NOMO-1 (cell line): Measurements from ENCODE around the gene NBEA.

ENCODE experiments used
- DNase-seq, 2 experiments: peaks; one replicate each; lab custom pipeline; 2025; ENCODE audit not compliant: unreplicated experiment in 2 of 2; lab: John Stamatoyannopoulos, UW

The NBEA gene

DNA sequence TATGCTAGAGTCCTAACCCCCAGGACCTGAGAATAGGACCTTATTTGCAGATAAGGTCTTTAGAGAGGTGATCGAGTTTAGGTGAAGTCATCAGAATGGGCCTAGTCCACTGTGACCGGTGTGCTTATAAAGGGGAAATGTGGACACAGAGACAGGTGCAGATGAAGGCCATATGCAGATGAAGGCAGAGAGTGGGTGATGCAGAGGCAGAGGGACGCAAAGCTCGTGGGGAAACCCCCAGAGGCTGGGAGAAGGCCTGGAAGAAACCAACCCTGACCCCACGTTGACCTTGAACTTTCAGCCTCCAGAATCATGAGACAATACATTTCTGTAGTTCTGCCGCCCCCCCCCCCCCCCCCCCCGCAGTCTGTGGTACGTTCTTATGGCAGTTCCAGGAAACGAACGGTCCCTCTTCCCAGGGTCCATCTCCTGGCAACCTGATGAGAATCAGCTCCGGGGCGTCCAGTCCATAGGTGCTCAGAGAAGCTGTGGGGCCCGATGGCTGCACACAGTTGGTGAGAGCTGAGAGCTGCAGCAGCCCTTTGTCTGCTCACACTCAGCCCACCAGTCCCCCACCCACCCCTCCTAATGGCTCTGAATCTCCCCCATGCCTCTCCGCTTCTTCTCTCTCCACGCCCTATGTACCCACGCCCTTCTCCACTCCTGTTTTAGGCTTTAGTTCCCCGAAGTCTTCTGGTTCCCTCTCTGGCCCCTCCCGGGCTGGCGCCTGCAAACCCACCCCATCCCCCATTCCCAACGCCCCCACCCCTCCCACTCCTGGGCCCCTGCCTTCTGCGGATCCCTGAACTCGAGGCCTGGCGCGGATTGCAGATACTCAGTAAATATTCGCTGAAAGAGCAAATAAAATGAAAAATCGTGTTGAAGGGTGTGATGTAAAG lies 752.7 kb downstream of the NBEA start:
- DNase-seq: no peak

DNA sequence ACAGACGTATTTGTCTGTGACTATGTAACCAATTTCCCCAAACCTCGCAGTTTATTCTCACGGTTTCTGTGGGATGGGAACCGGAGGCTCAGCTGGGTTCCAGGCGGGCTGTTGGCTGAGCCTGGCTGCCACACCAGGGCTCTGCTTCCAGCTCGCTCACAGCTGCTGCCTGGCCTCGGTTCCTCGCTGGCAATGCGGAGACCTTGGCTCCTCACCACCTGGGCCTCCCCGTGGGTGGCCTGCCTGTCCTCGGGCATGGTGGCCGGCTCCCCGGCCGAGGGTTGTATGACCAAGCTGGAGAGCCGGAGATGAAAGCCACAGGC lies 753.3 kb downstream of the NBEA start:
- DNase-seq: no peak

DNA sequence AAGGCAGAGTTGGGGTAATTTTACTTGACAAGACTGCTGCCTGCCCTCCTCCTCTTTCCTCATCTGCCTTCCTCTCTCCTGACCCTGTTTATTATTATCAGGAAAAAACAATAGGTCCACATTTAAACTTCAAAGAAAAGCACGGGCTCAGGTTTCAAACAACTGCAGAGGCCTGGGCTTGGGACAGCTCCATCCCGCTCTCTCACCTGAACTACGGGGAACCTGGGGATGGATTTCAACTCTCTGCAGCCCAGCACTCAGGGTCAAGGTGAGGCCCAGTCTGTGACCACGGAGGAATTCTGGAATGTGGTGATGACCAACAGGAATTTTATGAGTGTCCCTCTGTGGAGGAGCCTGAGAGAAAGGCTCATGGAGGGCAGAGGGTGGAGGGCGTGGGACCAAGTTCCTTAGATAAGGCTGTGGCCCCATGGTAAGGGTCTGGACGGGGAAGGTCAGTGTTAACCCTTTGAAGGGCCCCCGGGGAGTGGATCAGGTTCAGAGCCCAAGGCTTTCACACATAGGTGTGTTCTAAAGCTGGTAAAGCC lies 755.2 kb downstream of the NBEA start:
- no peak for DNase-seq

DNA sequence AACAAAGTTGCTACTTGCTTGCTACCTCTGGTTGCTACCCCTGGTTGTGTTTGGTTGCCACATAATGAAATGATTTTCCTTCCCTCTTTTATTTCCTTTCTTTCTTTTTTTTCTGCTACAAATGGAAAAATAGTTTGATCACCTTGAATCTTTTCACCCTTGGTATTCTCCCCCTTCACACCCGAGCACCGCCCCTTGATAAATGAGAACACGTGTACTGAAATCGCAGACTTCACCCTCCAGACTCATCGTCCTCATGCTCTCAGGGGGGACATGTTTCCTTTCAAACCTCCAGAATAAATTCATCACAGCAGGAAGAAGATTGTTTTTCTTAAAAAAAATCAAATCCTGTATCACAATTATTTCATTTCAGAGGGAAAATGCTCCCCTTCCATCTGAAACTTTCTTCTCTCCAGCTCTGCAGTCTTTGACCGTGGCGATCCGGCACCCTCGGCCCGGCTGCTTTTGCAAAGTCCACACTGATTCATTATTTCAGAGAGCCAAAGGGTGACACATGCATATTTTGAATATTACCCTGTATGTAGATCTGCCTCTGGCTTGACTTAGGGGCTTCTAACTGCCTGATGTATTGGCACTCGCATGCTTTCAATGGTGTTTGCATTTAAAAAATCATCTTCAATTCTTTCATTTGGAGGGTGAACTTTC lies 757.0 kb downstream of the NBEA start:
- no peak for DNase-seq

DNA sequence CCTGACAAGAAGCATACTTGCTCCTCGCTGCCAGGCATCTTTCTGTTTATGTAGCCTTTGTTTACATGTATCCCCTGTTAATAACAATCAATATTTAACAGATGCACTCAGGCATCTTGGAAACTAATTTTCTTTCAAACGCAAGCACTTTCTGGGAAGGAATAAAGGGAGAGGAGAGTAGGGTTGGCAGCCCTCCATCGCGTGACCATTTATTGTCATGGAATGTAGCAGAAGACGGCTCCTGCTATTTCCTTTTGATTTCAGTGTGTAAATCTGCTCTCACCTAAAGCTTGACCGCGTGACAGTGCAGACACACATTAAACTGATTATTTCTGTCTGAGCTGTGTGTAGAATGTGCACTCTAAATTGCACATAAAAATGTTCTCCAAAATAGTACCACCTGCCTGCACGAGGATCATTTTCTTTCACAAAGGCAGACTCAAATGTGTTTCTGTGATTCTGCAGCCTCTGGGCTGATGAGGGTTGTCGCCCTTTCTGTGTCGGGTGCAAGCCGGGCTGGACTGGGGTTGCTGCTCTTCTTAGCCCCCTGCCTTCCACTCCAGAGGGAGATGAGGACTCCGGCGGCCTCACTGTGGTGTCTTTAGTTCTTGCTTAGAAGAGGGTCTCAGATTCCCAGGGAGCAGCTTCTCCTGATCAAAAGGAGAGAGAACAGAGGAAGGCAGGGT lies 757.9 kb downstream of the NBEA start:
- DNase-seq: no peak

DNA sequence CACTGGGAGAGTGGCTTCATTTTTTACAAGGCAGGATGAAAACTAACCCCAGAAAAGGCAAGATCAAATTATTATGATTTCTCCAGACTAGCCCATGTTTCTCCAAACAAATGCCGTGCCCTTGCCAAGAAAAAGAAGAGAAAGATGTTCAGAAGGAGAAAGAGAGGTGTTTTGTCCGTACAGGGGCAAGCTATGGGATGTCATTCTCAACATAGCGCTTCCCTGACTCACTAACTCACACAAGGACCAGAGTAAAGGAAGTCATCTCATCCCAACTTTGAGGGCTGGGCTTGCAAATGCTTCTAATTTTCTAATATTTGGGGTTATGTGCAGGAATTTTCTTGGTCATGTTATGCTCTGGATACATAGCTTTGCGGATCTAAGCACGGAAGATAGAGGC lies 758.6 kb downstream of the NBEA start:
- DNase-seq: no peak

DNA sequence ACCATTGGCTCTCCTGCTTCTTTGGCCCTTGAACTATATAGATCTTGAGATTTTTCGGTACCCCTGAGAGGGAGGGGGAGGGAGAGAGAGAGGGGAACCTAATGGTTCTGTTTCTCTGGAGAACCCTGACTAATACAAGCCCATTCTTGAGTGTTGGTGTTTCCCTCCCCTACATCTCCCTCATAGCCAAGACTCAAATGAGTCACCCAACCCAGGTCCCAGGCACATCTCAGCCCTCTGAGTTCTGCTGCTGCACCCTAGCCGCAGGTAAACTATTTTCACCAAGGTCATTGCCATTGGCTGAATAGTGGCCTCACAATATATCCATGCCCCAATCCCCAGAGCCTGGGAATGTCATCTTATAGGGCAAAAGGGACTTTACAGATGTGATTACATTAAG lies 760.2 kb downstream of the NBEA start:
- no peak for DNase-seq

DNA sequence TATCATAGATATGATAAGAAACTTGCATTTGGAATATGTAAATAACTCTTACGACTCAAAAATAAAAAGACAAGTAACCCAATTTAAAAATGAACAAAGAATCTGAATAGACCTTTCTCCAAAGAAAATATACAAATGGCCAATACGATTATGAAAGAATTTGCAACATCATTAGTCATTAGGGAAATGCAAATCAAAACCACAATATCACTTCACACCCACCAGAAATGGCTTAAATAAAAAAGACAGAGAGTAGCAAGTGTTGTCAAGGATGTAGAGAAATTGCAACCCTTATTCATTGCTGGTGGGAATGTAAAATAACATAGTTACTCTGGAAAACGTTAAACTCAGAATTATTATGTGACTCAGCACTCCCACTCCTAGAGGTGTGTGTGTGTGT lies 761.0 kb downstream of the NBEA start:
- DNase-seq: no peak

DNA sequence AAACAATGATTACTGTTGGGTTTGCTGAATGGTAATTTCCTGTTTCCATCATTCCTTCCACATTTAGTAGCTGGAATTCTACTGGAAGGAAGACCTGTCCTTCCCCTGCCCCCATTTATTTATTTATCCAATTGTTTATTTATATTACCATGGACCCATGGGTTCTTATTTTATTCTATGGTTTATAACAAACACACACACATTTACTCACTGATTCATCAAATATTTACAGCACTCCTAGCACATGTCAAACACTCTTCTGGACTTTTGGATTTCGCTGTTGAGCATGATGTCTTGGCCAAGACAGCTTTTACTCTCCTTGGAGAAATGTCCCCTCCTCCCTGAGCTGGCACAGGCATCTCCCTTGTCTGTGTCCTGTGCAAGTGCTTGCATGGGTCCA lies 762.3 kb downstream of the NBEA start:
- no peak for DNase-seq

DNA sequence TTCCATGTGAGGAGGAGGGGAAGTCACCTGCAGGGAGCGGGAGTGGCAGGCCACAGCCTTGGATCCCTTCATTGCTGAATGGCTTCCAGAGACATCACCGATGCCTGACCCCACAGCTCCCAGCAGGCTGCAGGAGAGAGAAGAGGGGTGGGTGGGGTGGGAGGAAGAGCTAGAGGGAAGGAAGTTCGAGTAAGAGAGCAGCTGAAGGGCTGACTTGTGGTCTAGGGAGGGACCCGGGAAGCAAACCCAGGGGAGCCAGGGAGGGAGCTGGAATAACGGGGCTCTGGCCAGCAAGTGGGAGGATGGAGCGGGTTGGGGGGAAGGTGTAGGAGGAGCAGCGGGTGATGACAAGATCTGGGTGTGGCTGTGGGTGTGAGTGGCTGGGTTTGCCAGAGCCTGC lies 764.2 kb downstream of the NBEA start:
- DNase-seq: no peak

DNA sequence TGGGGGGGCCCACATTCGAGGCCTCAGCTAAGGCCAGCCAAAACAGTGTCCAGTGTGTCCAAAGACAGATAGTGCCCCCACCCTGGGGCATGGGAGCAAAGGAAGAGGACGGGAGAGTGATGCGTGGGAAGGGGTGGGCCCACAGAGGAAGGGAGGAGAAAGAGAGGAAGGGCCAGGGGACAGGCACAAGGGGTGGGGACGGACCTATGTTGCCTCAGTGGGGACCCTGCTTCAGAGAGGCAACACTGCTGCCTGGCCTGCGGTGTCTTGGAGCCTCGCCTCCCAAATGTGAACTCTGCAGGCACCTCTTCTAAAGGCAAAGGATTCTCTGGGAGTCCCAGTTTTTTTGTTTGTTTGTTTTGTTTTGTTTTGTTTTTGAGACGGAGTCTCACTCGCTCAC lies 764.7 kb downstream of the NBEA start:
- DNase-seq: no peak

DNA sequence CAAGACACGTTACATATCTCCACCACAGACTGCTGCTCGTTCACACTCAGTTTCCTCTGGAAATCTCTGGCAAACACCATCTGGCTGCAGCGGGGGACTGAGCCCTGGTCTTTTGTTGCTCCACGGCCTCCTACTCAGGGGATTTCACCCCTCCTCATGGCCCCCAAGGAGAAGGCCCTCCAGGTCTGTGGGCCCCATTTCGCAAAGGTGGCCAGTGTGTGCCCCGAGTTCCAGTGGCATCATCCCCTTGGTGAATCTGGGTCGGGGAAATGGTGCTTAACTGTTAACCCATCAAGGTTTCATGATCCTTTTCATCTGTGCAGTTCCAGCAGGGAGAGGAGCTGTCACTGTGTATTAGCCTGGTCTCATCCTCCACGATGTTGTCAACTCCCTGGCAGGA lies 769.8 kb downstream of the NBEA start:
- DNase-seq: no peak

DNA sequence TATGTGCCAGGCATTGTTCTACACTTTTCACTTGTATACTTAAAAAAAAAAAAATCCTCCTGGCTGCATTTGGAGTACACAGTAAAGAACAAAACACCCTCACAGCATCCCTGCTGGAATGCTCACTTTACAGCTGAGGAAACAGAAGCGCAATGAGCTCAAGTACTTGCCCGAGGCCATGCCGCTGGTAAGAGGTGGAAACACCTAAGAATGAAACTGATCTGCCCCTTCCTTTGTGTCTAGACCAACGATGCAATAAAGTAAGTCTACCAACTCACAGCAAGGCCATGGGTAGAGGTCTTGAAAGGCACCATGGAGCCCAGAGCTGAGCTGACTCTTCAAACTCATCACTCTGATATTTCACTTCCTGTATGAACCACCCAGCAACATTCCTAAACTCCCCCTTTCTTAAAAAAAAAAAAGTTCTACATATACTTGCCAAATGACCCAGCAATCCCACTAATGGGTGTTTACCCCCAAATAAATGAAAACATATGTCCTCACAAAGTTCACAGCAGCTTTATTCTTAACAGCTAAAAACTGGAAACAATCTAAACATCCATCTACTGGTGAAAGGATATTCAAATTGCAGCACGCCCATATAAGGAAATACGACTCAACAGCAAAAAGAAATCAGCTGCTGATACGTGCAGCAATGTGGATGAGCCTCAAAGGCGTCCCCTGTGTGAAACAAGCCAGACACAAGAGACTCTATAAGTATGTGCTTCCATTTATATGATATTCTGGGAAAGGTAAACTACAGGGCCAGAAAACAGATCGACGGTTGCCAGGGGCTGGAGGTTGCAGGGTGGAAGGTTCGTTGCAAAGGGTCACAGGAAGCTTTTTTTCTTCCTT lies 771.1 kb downstream of the NBEA start:
- DNase-seq: no peak

DNA sequence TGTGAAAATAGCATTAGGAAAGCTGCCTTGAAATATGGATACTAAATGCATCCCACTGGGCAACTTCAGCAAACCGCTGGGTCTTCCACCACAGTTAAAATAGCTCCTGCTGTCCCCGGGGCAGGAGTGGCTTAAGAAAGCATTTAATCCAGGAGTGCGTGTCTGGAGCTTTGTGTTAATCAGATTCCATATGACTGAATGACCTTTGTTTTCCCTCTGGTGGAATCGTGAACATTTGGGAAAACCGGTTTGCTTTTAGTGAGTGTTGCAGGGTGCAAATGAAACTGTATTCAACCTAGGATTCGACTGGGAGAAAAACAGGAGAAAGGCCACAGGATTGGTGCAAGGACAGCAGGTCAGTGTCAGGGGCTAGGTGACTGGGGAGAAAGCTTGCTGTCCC lies 772.1 kb downstream of the NBEA start:
- DNase-seq: no peak

DNA sequence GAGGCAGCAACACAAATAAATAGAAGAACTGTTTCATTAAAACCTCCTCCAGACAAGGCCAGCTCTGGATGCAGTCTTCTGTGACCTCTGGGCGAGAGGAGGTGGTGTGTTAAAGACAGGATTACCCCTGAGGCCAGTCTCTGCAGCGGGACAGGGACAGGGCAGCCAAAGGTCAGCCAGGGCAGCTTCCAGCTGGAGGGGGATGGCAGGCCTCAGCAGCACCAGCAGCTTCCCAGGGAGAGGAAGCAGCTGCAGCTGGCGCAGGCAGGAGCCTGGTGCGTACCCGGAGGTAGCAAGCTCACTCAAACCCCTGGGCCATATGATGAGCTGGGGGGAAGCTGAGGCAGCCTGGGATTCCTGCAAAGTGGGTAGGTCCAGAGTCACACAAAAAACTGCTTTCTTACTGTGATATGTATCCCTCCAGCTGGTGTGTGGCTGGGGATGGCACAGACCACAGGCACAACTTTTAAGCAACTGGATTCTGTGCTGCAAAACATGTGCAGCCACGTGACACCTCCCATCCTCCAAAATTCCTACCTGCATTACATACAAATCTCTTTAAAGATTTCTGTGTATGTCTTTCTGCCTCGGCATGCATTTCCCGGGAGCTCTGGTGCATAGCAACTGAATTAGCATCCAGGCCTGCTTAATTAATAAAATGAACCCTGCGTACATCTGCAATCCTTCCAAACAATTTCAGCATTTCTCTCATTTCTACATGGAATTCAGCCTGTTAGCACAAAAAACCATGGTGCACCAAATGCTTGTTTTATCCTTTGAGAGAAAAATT lies 772.7 kb downstream of the NBEA start:
- no peak for DNase-seq

DNA sequence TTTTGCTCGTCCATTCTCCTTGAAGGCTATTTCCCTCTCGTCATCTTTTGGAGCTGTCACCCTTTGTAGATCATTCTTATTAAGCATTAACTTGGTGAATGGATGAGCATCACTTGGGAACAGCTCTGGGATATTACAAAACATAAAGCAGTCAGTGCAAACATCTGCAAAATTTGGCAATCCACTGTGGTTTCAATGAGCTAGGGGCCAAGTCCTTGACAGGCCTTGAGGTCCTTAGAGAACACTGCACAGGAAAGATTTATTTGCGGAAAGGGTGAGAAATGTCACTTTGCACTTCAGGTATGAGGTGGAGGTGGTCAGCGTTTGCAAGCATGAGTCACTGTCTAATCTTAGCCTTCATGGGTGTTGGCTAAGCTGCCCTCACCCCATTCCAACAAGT lies 774.1 kb downstream of the NBEA start:
- DNase-seq: no peak

DNA sequence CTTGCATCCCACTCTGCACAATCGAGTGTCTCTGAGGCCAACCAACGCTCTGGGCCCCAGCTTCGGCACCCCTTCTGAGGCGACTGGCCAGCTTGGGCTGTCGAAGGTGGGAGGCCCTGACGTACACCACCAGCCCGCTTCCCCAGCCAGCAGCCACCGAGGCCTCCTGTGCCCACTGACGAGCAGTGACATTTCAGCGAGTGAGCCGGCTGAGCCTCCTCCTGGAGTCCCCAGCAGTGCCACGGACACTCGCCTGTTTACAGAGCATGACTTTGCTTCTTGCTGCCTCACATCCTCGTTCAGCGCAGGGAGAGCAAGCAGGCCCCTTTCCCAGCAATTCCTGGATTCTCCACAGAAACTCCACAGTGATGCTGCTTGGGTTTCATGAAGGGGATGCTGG lies 774.7 kb downstream of the NBEA start:
- no peak for DNase-seq

DNA sequence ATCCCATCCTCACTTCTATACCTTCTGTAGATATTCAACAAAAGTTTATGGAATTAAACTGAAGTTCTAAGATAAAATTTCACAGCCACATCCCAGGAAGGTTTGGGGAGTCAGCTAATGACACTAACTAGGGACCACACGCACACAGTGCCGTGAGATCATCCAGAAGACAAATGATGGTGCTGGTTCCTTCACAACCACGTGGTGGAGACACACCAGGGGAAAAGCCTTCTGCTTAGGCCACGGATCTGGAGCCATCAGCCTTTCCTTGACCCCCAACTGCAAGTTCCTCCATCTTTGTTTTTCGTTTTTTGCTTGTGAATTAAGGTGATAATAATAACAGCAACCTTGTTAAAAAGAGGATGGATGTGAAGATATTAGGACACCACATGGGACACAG lies 776.0 kb downstream of the NBEA start:
- DNase-seq: no peak

DNA sequence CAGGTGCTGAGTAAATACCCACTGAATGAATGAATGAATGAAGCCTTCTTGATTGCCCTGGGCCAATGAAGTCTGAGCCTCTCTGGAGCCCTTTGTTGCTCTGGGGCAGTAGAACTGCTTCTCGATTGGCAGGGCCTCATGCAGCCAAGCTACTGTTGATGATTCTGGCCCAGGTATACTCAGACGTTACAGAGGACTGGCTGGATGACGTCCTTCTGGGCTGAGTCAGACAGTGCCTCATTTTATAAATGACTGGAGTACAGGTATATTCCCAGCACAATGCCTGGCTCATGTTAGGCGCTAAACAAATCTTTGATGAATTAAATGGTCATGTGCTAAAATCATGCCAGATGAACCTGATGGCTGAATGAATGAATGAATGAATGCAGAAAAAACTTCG lies 778.2 kb downstream of the NBEA start:
- no peak for DNase-seq
